ENCODE data around the gene TSBP1.
"Not testable (repeated sequence)": the region's sequence is repeated elsewhere in the genome, so short reads cannot be mapped to it uniquely, and the experiment has no call there.

The TSBP1 gene

DNA sequence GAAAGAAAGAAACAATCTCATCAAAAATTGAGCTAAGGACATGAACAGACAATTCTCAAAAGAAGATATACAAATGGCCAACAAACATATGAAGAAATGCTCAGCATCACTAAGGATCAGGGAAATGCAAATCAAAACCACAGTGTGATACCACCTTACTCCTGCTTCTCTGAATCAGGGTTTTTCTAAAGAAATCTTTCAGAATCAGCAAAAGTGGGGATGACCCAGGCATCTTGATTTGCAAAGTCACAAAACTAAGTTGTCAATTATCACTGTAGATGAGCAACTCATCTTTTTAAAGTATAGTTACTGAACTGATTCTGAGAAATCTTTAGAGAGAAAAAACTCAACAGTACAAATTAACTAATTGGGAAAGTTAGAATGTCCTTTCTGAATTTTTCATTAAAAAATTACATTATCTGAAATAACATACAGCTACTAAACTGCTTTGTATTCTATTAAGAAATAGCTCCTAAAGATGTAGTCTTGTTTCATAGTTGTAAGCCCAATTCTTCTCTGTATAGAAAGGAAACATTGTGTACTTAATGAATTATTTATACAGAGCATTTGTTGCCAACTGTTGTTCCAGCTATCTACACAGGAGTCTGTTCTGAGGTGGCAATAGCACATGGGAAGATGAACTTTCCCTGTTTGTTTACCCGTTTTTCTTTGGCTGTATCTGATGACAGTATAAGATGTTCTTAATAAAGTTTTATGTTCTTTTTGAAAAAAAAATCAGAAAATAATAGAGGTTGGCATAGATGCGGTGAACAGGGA lies 97.7 kb downstream of the TSBP1 start:
- not testable (repeated sequence) for DNase-seq

DNA sequence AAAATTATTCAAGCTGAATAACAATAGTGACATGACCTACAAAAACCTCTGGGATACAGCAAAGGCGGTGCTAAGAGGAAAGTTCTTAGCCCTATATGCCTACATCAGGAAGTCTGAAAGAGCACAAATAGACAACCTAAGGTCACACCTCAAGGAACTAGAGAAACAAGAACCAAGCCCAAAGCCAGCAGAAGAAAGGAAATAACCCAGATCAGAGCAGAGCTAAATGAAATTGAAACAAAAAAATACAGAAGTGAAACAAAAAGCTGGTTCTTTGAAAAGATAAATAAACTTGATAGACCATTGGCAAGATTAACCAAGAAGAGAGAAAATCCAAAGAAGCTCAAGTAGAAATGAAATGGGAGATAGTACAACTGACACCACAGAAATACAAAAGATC lies 100.3 kb downstream of the TSBP1 start:
- DNase-seq, result no peak

DNA sequence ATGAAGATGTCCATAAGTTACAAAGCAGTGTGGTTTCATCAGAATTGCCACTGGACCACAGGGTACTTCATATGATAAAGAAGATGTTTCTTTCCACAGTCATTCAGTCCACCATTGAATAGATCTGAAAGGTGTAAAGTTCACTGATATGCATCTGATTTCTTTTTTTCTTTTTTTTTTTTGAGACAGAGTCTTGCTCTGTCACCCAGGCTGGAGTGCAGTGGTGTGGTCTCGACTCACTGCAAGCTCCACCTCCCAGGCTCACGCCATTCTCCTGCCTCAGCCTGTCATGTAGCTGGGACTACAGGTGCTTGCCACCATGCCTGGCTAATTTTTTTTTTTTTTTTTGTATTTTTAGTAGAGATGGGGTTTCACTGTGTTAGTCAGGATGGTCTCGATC lies 103.2 kb downstream of the TSBP1 start:
- DNase-seq, result not testable (repeated sequence)

DNA sequence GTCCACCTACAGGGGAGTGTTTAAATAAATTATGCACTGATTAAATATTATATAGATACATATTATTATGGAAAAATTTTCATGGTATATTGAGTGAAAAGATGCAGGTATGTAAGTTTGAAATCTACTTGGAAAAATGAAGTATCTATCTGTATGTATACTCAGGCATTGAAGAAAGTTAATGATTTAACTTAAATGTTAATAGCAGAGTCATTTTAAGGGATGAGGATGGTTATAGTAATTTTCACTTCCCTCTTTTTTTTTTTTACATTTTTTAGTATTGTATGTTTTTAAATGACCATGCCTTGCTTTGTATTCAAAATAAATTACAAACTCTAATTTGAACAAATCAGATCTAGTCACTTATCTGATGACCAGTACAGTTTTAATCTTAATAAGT lies 104.7 kb downstream of the TSBP1 start:
- DNase-seq, result no peak

DNA sequence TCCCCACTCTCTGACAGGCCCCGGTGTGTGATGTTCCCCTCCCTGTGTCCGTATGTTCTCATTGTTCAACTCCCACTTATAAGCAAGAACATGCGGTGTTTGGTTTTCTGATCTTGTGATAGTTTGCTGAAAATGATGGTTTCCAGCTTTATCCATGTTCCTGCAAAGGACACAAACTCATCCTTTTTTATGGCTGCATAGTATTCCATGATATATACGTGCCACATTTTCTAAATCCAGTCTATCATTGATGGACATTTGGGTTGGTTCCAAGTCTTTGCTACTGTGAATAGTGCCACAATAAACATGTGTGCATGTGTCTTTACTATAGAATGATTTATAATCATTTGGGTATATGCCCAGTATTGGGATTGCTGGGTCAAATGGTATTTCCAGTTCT lies 114.4 kb downstream of the TSBP1 start:
- not testable (repeated sequence) for DNase-seq

DNA sequence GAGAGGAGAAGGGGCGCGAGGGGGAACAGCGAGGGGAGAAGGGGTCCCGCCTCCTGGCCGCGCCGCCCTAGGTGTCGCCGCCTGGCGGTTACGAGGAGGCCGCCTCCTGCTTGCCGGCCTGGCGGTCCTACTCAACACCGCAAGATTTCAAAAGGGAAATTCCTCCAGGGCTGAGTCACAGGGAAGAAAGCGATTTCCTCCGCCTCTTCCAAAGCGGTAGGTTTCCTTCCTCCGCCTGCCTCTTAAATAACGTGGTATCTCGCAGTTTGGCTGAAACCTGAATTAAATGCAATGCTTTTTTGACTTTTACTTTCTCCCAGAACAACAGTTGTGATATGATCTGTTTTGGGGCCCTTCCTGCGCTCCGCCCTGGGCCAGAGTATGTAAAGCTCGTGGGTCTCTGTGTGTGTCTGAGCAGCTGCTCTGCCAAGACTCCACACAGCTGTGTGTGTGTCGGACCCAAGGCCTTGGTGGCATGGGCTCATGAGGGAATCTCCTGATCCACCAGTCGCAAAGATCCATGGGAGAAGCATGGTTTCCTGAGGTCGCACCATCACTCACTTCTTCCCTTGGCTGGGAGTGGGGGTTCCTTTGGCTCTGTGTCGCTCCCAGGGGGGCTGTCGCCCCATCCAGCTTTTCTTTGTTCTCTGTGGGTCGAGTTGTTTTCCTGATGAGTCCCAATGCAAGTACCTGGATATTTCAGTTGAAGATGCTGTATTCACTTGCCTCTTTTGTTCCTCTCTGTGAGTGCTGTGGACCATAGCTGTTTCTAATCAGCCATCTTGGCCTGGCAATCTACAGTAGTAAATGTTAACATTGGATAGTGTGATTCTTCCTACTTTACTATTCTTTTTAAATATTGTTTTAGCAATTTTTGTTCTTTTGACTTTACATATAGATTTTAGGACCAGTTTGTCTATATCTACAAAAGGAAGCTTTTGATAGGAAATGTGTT lies 116.2 kb downstream of the TSBP1 start:
- no peak for DNase-seq

DNA sequence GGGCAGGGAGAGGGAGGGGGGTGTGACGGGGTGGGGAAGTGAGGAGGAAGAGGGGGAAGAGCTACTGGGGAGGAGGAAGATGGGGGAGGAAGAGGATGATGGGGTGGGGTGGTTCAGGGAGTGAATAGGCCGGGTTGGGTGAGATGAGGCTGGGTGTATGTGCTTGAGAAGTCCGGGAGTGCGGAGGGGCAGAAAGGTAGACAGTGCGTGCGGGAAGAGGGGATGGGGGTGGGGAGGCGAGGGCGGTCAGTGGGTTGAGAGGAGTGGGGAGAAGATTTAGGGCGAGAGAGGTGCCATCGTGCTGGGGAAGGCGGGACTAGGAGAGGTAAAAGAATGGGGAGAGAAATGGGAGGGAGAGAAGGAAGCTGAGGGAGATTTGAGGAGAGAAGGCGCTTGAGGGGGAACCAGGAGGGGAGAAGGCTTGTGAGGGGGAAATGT lies 116.9 kb downstream of the TSBP1 start:
- no peak for DNase-seq

DNA sequence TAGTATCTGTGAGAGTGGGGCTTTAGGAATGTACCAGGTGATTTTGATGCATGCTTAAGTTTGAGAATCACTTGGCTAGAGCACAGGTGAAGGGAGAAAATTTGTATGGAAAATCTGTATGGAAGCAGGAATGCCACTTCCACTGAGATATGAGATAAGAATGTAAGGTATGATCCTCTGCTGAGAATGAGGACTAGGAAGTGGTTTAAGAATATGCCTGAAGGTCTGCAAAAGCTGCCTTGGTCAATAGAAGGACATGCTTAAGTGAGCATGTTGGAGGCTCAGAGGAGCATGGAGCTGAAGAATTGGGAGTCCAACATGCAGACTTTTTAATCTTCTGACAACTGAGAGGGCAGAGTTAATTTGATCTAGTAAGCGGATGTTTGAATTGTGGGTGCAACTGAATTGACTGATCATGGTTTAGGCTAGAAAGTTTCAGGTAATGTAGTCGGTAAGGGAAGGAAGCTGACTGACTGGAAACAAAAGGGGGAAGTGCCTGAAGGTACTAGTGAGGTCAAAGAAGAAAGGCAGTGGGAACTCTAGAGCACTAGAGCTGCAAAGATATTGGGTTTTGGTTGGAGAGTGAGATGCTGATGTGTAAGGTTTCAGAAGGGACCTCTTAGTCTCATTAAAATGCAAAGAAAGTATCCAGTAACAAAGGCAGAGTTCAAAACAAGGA lies 119.2 kb downstream of the TSBP1 start:
- DNase-seq, result no peak

DNA sequence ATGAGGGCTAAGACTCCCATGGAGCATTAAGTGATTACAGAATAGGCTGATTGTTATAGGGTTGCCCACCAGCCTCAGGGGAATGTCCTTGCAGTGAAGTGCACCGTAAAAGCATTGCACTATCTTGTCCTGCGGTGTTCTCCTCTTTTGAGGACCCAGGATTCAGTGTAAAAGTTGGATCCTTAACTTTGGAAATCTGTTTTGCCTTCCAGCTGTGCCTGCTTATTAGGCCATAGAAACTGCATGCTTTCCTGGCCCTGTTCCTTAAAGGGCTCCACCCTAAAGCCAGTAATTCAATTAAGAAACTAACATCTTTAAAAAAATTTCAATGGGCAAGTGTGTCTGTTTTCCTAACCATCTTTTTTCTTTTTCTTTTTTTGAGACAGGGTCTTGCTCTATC lies 122.4 kb downstream of the TSBP1 start:
- DNase-seq, result no peak

DNA sequence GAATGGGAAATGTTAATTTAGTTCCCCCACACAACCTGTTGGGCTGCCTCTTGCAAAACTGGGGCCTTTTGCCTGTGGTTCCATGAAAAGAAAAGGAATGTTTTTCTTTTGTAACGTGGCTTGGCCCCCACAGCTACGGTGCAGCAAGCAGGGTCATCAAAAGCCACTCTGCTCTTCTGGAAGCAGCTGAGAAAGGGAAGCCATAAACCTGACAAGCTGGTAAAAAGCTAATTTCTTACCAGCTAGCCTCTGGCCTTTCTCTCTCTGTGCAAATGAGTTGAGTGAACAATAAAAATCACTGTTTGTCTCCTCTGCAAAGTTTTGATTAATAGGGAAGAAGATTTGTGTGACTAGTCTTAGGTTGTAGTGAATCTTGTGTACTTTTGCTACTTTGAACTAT lies 124.3 kb downstream of the TSBP1 start:
- no peak for DNase-seq

DNA sequence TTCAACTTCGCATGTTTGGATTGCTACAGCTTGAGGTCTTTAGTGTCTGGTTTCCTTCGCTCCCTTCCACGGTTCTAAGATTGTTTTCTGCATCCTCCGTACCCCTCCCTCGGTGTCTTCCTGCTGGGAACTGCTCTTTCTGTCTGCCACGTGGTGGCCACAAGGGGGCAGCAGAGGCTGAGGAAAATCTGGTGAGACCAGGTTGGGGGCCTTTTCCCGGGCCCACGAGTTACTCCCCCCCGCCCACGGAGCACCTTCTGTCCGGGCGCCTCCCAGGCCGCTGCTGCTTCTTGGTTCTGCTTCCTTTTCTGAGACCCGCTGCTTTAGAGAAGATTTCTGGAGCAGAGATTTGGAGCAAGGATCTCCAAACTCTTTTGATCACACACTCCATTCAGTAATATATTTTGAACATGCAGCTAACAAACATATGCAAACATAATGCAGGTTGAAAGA lies 126.7 kb downstream of the TSBP1 start:
- no peak for DNase-seq

DNA sequence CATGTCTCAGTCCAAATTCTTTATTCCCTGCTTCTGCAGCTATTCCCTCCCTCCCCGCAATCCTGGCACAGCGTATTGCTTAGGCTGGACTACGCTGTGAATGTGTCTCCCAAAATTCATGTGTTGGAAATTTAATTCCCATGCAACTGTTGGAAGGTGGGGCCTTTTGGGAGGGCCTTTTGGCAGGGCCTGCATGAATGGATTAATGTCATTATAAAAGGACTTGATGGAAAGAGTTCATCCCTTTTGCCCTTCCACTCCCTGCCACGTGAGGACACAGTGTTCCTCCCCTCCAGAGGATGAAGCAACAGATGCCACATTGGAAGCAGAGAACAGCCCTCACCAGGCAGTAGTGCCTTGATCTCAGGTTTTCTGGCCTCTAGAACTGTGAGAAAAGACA lies 127.4 kb downstream of the TSBP1 start:
- DNase-seq, result no peak
